Mucosa of descending colon (tissue), 3 donors: ENCODE results near the gene STAT3. TPM values are rescaled to one million over a fixed set of nuclear protein-coding genes. Genes with fewer than 3 reads are reported as not detected.

Experiments
- ATAC-seq: fragments of 200-7000 bp; cut with Tn5 transposase; one replicate; pipeline ENCODE4 v1.9.1; 2020; ENCODE audit warnings: mild to moderate bottlenecking, moderate library complexity
- DNase-seq, 3 donors: peaks; one replicate each; pipeline ENCODE4 v3.0.0-alpha.2; 2020
- H3K36me3 ChIP-seq: fragments of 200-600 bp; one replicate; pipeline ENCODE4 v1.8.0; 2021; ENCODE audit warnings: low read depth, mild to moderate bottlenecking
- H3K4me1 ChIP-seq: fragments of 200-600 bp; one replicate; pipeline ENCODE4 v1.8.0; 2021; ENCODE audit warnings: low read depth, mild to moderate bottlenecking
- H3K4me3 ChIP-seq: fragments of 200-600 bp; one replicate; pipeline ENCODE4 v1.8.0; 2021; ENCODE audit warnings: mild to moderate bottlenecking
- H3K9me3 ChIP-seq: fragments of 200-600 bp; one replicate; pipeline ENCODE4 v1.8.0; 2021; ENCODE audit warnings: mild to moderate bottlenecking
- intact Hi-C, 2 donors: fragments of 100-400 bp; cut with DNase I in 1 of 2; cut with micrococcal nuclease in 1 of 2; formaldehyde crosslinking; loops; one replicate each; pipeline versions ENCODE4 v1.11.0 to v1.11.1; 2022; cut with DNase I, micrococcal nuclease
- total RNA-seq, 3 donors: library from RNA; stranded (reverse); fragmentation: NEBNext Ultra II Directional in 2 of 3; extraction: Animal tissue kit (Norgen Biotek cat#: 25700) in 2 of 3; gene quantifications; one replicate each; pipeline versions ENCODE4 v1.2.1 to v1.2.4, GENCODE V29; 2021 to 2023
- TF ChIP-seq, protein P1 (sequence below): fragments of 200-600 bp; IDR thresholded peaks from one replicate; pipeline ENCODE4 v1.8.0; 2022; ENCODE audit warnings: antibody characterized with exemption, mild to moderate bottlenecking
- donor health status: DM: no; HTN: no; CAD: no; lungs with moderate emphysema.
- donor health status: DM: no; HTN: no; CAD: no.
- donor health status: DM: no; HTN: yes; CAD: no.

Gene STAT3
- total RNA-seq, 3 donors from 2014 or later: 158 to 230 (median 227) TPM

DNA sequence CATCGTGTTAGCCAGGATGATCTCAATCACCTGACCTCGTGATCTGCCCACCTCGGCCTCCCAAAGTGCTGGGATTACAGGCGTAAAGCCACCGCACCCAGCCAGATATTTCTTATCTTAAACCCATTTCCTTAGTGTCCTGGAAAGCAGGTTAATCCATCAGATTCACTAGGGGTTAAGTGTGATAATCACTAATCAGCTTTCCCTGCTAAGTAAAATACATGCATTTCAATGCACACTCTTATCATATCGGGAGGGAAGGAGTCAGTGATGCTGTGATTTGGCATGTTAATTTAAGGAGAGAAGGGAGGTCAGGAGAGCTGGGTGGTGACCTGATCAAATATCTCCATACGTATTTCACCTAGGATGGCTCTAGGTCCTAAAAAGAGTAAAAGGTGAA is 29.1 kb downstream of the STAT3 start:
- H3K4me1 ChIP-seq: peaks cover 25% of the 10 kb centered on the region

DNA sequence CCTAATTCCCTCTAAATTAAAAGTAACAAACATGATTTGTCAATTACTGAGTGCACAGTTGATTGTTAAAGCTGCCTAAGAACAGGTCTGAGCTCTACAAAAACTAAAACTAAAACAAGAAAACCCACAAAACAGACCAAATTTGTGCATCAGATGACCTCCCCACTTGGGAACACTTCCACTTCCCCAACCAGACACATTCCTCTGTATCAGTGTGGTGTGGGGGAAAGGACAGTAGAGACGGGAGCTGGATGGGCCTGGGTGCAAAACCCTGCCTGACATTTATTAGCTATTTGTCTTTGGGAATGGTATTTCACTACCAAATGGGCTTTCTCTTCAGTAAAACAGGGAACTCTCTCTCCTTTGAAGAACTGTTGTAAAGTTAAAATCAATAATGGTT is 29.8 kb downstream of the STAT3 start:
- no peak for ATAC-seq
- no peak overlapping the region for H3K4me3 ChIP-seq
- peaks cover 21% of the 10 kb centered on the region for H3K4me1 ChIP-seq
- no peaks in the 10 kb centered on the region for H3K9me3 ChIP-seq
- intact Hi-C loops: no loop called here
- TF ChIP-seq, protein P1, sequence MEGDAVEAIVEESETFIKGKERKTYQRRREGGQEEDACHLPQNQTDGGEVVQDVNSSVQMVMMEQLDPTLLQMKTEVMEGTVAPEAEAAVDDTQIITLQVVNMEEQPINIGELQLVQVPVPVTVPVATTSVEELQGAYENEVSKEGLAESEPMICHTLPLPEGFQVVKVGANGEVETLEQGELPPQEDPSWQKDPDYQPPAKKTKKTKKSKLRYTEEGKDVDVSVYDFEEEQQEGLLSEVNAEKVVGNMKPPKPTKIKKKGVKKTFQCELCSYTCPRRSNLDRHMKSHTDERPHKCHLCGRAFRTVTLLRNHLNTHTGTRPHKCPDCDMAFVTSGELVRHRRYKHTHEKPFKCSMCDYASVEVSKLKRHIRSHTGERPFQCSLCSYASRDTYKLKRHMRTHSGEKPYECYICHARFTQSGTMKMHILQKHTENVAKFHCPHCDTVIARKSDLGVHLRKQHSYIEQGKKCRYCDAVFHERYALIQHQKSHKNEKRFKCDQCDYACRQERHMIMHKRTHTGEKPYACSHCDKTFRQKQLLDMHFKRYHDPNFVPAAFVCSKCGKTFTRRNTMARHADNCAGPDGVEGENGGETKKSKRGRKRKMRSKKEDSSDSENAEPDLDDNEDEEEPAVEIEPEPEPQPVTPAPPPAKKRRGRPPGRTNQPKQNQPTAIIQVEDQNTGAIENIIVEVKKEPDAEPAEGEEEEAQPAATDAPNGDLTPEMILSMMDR: no peak
- DNase-seq: no peak
- no peaks in the 10 kb centered on the region for H3K36me3 ChIP-seq

More for the DNA sequence above, 29.1 kb downstream of the STAT3 start:
- ATAC-seq (no peak), DNase-seq (no peak)
- no peaks in the 10 kb centered on the region for H3K9me3 ChIP-seq
- no peak overlapping the region for H3K4me3 ChIP-seq
- intact Hi-C loops: no loop called here
- TF ChIP-seq, protein P1: no peak
- H3K36me3 ChIP-seq: no peaks in the 10 kb centered on the region

DNA sequence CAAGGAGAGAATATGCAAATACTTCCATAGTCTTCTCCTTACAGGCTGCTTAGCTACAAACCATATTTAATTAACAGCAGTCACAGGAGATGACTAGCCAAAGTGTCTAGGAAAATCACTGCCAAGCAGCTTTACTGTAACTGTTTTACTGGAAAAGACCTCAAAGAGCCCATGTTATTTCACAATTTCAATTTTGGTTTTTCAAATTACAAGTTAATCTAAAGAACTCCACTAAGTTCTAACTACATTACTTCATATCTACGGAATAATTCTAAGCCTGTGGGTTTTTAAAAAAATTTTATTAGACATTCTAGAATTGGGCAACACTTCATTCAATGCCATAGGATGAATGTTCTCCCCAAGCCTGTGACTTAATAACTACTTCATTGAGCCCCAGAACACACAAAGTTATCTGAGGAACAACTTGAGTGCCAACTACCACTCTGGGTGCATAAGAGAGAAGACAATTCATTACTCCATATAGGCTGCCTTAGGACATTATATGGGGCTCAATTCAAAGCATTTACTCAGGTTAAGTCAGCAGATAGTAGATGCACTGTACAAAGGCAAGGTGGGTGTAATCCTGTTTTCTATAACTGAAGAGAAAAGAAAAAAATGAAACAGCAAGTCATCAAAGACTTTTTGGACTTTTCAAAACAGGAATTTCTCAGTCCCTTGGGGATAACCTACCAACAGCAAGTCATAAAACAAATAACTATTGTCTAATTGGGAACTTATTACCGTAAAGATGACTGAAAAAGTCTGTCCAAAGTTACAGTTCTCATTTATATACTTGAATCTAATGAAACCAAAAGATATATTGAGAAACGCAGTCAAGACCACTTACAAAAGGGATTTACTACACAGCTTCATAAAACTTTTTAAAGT is 33.0 kb downstream of the STAT3 start:
- intact Hi-C loops: no loop called here
- no peak for ATAC-seq
- H3K4me3 ChIP-seq: no peak overlapping the region
- no peaks in the 10 kb centered on the region for H3K9me3 ChIP-seq
- peaks cover 3% of the 10 kb centered on the region for H3K4me1 ChIP-seq
- DNase-seq: no peak
- TF ChIP-seq, protein P1: no peak
- no peaks in the 10 kb centered on the region for H3K36me3 ChIP-seq

DNA sequence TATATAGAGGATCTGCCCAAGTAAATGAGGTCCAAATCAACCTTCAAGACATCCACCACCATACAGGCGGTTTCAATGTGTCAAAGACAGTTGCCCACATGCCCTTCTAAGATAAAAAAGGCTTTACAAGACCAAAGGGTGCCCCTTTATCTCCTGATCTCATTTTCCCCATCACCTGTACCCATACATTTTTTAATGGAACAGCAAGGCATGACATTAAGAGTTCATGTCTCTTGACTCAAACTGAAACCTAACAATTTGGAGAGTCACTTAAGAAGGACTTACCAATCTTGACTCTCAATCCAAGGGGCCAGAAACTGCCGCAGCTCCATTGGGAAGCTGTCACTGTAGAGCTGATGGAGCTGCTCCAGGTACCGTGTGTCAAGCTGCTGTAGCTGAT is 40.1 kb downstream of the STAT3 start:
- no peak for DNase-seq
- no peaks in the 10 kb centered on the region for H3K9me3 ChIP-seq
- intact Hi-C loops: no loop called here
- TF ChIP-seq, protein P1: no peak
- H3K4me3 ChIP-seq: no peak overlapping the region
- peaks cover 4% of the 10 kb centered on the region for H3K4me1 ChIP-seq
- no peak for ATAC-seq
- peaks cover 3% of the 10 kb centered on the region for H3K36me3 ChIP-seq

DNA sequence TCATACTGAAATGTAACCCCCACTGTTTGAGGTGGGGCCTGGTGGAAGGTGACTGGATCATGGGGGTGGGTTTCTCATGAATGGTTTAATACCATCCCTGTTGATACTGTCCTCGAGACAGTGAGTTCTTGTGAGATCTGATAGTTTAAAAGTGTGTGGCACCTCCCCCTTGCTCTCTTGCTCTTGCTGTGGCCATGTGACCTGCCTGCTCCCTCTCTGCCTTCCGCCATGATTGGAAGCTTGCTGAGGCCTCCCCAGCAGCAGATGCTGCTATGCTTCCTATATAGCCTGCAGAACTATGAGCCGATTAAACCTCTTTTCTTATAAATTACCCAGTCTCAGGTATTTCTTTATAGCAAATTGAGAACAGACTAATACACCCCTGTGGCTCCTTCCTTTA is 40.6 kb downstream of the STAT3 start:
- Histone ChIP-seq H3K4me3 (no peak overlapping the region), H3K4me1 (peaks cover 4% of the 10 kb centered on the region), H3K36me3 (peaks cover 3% of the 10 kb centered on the region), H3K9me3 (no peaks in the 10 kb centered on the region)
- DNase-seq: no peak
- TF ChIP-seq, protein P1: no peak
- intact Hi-C loops: no loop called here
- no peak for ATAC-seq
